ENCODE results near the gene PNPLA2.

GRCh38 chr11:855796-856195 is 37.1 kb downstream of the PNPLA2 start:
- TF ChIP-seq POLR2A (IDR thresholded peaks at IDR 0.05): no peak
- TF ChIP-seq, protein P1, sequence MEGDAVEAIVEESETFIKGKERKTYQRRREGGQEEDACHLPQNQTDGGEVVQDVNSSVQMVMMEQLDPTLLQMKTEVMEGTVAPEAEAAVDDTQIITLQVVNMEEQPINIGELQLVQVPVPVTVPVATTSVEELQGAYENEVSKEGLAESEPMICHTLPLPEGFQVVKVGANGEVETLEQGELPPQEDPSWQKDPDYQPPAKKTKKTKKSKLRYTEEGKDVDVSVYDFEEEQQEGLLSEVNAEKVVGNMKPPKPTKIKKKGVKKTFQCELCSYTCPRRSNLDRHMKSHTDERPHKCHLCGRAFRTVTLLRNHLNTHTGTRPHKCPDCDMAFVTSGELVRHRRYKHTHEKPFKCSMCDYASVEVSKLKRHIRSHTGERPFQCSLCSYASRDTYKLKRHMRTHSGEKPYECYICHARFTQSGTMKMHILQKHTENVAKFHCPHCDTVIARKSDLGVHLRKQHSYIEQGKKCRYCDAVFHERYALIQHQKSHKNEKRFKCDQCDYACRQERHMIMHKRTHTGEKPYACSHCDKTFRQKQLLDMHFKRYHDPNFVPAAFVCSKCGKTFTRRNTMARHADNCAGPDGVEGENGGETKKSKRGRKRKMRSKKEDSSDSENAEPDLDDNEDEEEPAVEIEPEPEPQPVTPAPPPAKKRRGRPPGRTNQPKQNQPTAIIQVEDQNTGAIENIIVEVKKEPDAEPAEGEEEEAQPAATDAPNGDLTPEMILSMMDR (IDR thresholded peaks at IDR 0.05): no peak
